CD14-positive monocyte (primary cell): ENCODE results near the gene MLLT1. TPM values are rescaled to one million over a fixed set of nuclear protein-coding genes. Genes with fewer than 3 reads are reported as not detected.

Experiments used
- DNase-seq, 3 donors: peaks; one replicate each; pipeline ENCODE4 v3.0.0-alpha.2; 2011 to 2022
- H2AFZ ChIP-seq: 2 replicates; pipeline ENCODE4 v1.6.0; 2012; ENCODE audit warnings: mild to moderate bottlenecking, low read depth, low read length, inconsistent platforms; ENCODE audit not compliant: insufficient read depth, poor library complexity, severe bottlenecking
- H3K27ac ChIP-seq, 2 donors: 1 replicate in 1 of 2; 2 replicates in 1 of 2; pipeline ENCODE4 v1.5.1; 2012 to 2013; ENCODE audit warnings: low read length in 2 of 2, control low read depth in 1 of 2, inconsistent platforms in 1 of 2, low read depth in 1 of 2, mild to moderate bottlenecking in 1 of 2
- H3K27me3 ChIP-seq, 2 donors: one replicate each; pipeline versions ENCODE4 v1.6.0 to v1.6.1; 2011 to 2013; ENCODE audit warnings: low read length in 2 of 2; ENCODE audit not compliant: control insufficient read depth in 2 of 2, insufficient read depth in 2 of 2
- H3K36me3 ChIP-seq, 2 donors: replicated peaks in 1 of 2; 1 replicate in 1 of 2; 2 replicates in 1 of 2; pipeline versions ENCODE4 v1.5.1 to v1.6.1; 2012 to 2013; ENCODE audit warnings: low read length in 2 of 2, control low read depth in 1 of 2, inconsistent platforms in 1 of 2, mild to moderate bottlenecking in 1 of 2; ENCODE audit not compliant: insufficient read depth in 2 of 2, control insufficient read depth in 1 of 2
- H3K4me1 ChIP-seq, 2 donors: 1 replicate in 1 of 2; 2 replicates in 1 of 2; pipeline versions ENCODE4 v1.5.1 to v1.6.1; 2012 to 2013; ENCODE audit warnings: low read length in 2 of 2, control low read depth in 1 of 2, inconsistent platforms in 1 of 2, mild to moderate bottlenecking in 1 of 2, moderate library complexity in 1 of 2; ENCODE audit not compliant: insufficient read depth in 2 of 2, control insufficient read depth in 1 of 2
- H3K4me2 ChIP-seq: replicated peaks from 2 replicates; pipeline ENCODE3; 2012; ENCODE audit warnings: low read length, moderate library complexity, mild to moderate bottlenecking; ENCODE audit not compliant: poor library complexity, severe bottlenecking; ENCODE audit errors: extremely low read depth
- H3K4me3 ChIP-seq, 3 experiments: fragments of 200-600 bp in 1 of 3; sonication (generic) in 1 of 3; replicated peaks in 1 of 3; 1 replicate in 2 of 3; 2 replicates in 1 of 3; pipeline ENCODE4 v1.5.1; 2011 to 2013; ENCODE audit warnings: low read length in 3 of 3, mild to moderate bottlenecking in 3 of 3, control low read depth in 2 of 3, low read depth in 2 of 3, inconsistent platforms in 1 of 3, moderate library complexity in 1 of 3
- H3K79me2 ChIP-seq: 2 replicates; pipeline ENCODE4 v1.6.0; 2012; ENCODE audit warnings: mild to moderate bottlenecking, control low read depth, inconsistent platforms, low read length, moderate library complexity; ENCODE audit not compliant: insufficient read depth
- H3K9ac ChIP-seq: 2 replicates; pipeline ENCODE4 v1.6.0; 2017; ENCODE audit warnings: low read length, mild to moderate bottlenecking; ENCODE audit not compliant: insufficient read depth, poor library complexity, severe bottlenecking
- H3K9me3 ChIP-seq, 2 donors: replicated peaks in 1 of 2; 1 replicate in 1 of 2; 2 replicates in 1 of 2; pipeline versions ENCODE4 v1.5.1 to v1.6.1; 2012 to 2013; ENCODE audit warnings: low read length in 2 of 2, control low read depth in 1 of 2; ENCODE audit not compliant: control insufficient read depth in 1 of 2, insufficient read depth in 1 of 2
- H4K20me1 ChIP-seq: 2 replicates; pipeline ENCODE4 v1.6.0; 2012; ENCODE audit warnings: mild to moderate bottlenecking, low read length, control low read depth, moderate library complexity; ENCODE audit not compliant: insufficient read depth
- H3K27ac Mint-ChIP-seq, 7 donors: one replicate each; pipeline ENCODE4 v1.8.0; 2020; ENCODE audit warnings: mild to moderate bottlenecking in 7 of 7, mixed read lengths in 7 of 7, moderate library complexity in 6 of 7, inconsistent platforms in 2 of 7
- H3K27me3 Mint-ChIP-seq, 3 donors: one replicate each; pipeline ENCODE4 v1.8.0; 2021 to 2022; ENCODE audit warnings: low read depth in 3 of 3, mild to moderate bottlenecking in 3 of 3, mixed read lengths in 3 of 3, moderate library complexity in 3 of 3, inconsistent platforms in 1 of 3
- H3K36me3 Mint-ChIP-seq, 2 donors: one replicate each; pipeline ENCODE4 v1.8.0; 2020; ENCODE audit warnings: mixed read lengths in 2 of 2, inconsistent platforms in 1 of 2, mild to moderate bottlenecking in 1 of 2
- H3K4me1 Mint-ChIP-seq: one replicate; pipeline ENCODE4 v1.8.0; 2020; ENCODE audit warnings: mild to moderate bottlenecking, mixed read lengths
- H3K4me3 Mint-ChIP-seq, 2 donors: one replicate each; pipeline ENCODE4 v1.8.0; 2020; ENCODE audit warnings: mild to moderate bottlenecking in 2 of 2, mixed read lengths in 2 of 2, moderate library complexity in 1 of 2
- H3K9me3 Mint-ChIP-seq, 7 donors: one replicate each; pipeline ENCODE4 v1.8.0; 2020 to 2022; ENCODE audit warnings: mixed read lengths in 7 of 7, mild to moderate bottlenecking in 6 of 7, moderate library complexity in 6 of 7, inconsistent platforms in 2 of 7
- WGBS: methylation state at CpG from one replicate; pipeline ENCODE4 v1.1.5; 2013; ENCODE audit warnings: missing lambda C conversion rate; ENCODE audit not compliant: insufficient coverage; 5-methylcytosine and 5-hydroxymethylcytosine counted together
- intact Hi-C, 2 donors: fragments of 100-400 bp; cut with micrococcal nuclease; formaldehyde crosslinking; loops; one replicate each; pipeline versions ENCODE4 v1.15.0 to v1.15.1; 2023
- polyA plus RNA-seq, 3 donors: library from polyadenylated mRNA; depleted of rRNA in 1 of 3; unstranded in 2 of 3; stranded (reverse) in 1 of 3; fragments of 300-500 nt in 2 of 3; fragments of >200 nt in 1 of 3; fragmentation: Illumina TruSeq in 2 of 3; gene quantifications; 1 replicate in 2 of 3; 2 replicates in 1 of 3; pipeline ENCODE4 v1.2.3, GENCODE V29; 2012 to 2021
- TF ChIP-seq, protein P1 (sequence below): fragments of 200-600 bp; IDR thresholded peaks from one replicate; pipeline ENCODE4 v1.8.0; 2022; ENCODE audit warnings: antibody characterized with exemption, mild to moderate bottlenecking

The MLLT1 gene
- polyA plus RNA-seq, 3 donors, result 0.65 to 17.3 (median 0.99) TPM

DNA sequence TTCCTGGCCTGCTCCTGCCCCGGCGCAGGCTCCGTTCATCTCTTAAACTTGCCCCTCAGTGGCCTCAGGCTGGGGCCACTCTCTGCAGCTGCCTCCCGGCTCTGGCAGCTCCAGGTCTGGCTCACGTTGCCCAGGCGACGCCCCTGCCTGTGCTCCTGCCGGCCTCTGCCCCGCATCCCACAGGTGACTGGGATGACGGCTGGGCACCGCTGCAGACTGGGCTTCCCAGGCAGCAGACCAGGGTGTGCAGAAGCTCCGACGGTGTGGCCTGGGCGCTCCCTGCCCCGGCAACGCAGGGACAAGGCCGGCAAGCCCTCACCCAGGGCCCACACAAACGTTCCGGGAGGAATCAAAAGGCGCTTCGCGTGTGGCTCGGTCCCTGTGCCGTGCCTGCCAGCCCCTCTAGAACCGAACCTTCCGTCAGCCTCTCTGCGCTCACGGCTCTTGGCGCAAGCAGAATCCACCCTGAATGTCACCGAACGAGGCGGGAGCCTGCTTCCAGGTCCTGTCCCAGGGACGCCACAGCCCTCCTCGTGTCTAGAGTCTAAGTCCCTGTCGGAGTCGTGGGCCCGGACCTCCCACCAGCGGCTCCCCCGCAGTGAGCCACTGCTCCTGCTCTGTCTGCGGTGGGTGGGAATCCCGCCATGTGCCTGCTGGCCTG lies 64.8 kb downstream of the MLLT1 start:
- intact Hi-C loops, result no loop called here
- H3K27me3 Mint-ChIP-seq, result peaks cover 0 to 1% (median 0%) of the 10 kb centered on the region in 3 donors
- H3K36me3 Mint-ChIP-seq, result peaks cover 24 to 52% of the 10 kb centered on the region in 2 donors
- Histone ChIP-seq H3K27ac (no peak overlapping the region), H3K4me2 (no peak overlapping the region), H3K4me1 (no peaks in the 10 kb centered on the region), H3K36me3 (peaks cover 45 to 59% of the 10 kb centered on the region in 2 donors), H2AFZ (no peak overlapping the region), H3K27me3 (no peaks in the 10 kb centered on the region), H4K20me1 (peaks cover 21% of the 10 kb centered on the region), H3K79me2 (no peaks in the 10 kb centered on the region), H3K9ac (no peak overlapping the region), H3K9me3 (no peaks in the 10 kb centered on the region), H3K4me3 (no peak overlapping the region)
- no peaks in the 10 kb centered on the region for H3K9me3 Mint-ChIP-seq
- TF ChIP-seq, protein P1, sequence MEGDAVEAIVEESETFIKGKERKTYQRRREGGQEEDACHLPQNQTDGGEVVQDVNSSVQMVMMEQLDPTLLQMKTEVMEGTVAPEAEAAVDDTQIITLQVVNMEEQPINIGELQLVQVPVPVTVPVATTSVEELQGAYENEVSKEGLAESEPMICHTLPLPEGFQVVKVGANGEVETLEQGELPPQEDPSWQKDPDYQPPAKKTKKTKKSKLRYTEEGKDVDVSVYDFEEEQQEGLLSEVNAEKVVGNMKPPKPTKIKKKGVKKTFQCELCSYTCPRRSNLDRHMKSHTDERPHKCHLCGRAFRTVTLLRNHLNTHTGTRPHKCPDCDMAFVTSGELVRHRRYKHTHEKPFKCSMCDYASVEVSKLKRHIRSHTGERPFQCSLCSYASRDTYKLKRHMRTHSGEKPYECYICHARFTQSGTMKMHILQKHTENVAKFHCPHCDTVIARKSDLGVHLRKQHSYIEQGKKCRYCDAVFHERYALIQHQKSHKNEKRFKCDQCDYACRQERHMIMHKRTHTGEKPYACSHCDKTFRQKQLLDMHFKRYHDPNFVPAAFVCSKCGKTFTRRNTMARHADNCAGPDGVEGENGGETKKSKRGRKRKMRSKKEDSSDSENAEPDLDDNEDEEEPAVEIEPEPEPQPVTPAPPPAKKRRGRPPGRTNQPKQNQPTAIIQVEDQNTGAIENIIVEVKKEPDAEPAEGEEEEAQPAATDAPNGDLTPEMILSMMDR, result no peak
- peak overlapping the region in 1 of 7 donors; percentile 68 for H3K27ac Mint-ChIP-seq
- peaks cover 4% of the 10 kb centered on the region for H3K4me1 Mint-ChIP-seq
- DNase-seq, result no peak
- 95% methylated on average over 41 of the region's 41 CpGs for WGBS
- no peak overlapping the region for H3K4me3 Mint-ChIP-seq

DNA sequence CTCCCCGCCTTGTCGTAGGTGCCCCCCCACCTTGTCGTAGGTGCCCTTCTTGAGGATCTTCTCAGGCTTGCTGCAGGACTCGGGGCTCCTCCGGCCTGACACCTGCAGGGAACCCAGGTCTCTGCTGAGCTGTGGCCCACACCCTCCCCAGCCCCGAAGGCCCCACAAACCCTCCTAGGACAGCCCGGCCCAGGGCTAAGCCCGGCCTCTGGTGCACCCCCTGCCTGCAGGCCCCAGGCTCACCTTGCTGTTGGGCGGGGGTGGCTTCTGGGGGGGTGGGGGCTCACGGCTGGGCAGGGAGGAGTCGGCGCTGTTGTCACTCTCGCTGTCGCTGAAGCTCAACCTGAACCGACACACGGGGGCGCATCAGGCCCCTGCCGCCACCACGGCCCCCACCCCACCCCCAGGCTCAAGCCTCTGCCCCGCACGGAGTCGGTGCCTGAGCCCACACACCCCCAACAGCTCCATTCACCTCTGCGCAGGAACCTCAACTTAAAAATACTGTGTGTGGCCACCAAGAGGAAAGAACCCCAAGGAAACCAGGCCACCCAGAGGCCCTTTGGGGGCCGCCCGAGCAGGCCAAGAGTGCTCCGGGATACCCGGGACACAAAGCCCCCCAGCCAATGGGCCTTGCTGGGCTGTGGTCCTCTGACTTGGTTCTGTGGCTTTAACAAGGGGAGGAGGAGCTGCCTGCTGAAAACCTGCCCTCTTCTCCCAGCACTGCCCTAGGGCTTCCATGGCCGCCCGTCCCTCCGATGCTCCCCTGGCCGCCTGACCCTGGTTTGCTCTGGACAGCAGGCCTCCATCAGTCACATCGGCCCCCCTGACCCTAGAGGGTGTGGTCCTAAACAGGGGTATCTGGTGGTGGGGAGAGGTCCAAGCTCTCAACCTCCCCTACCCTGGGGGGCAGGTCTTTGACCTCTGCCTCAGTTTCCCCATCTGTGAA lies 65.8 kb downstream of the MLLT1 start:
- intact Hi-C loops, result no loop called here
- TF ChIP-seq, protein P1, result no peak
- H2AFZ ChIP-seq, result no peak overlapping the region
- H3K4me3 Mint-ChIP-seq, result no peak overlapping the region
- peaks cover 0 to 1% (median 1%) of the 10 kb centered on the region in 3 donors for H3K27me3 Mint-ChIP-seq
- no peak for DNase-seq
- no peak overlapping the region for H3K27ac ChIP-seq
- H3K4me3 ChIP-seq, result no peak overlapping the region
- no peak overlapping the region for H3K9ac ChIP-seq
- no peak overlapping the region for H3K27ac Mint-ChIP-seq
- no peak overlapping the region for H3K4me2 ChIP-seq
- 98% methylated on average over 7 of the region's 32 CpGs for WGBS
- H3K9me3 Mint-ChIP-seq, result no peaks in the 10 kb centered on the region
- no peaks in the 10 kb centered on the region for H3K27me3 ChIP-seq
- H3K4me1 ChIP-seq, result no peaks in the 10 kb centered on the region
- peaks cover 4% of the 10 kb centered on the region for H3K4me1 Mint-ChIP-seq
- H3K79me2 ChIP-seq, result no peaks in the 10 kb centered on the region
- H3K36me3 Mint-ChIP-seq, result peaks cover 20 to 44% of the 10 kb centered on the region in 2 donors
- H3K9me3 ChIP-seq, result no peaks in the 10 kb centered on the region
- peaks cover 39 to 52% of the 10 kb centered on the region in 2 donors for H3K36me3 ChIP-seq
- peaks cover 12% of the 10 kb centered on the region for H4K20me1 ChIP-seq
